HG03139 (cell line): ENCODE results near the gene CFAP57.
A peak's percentile ranks its signal among the peaks of the same experiment; 100 is the strongest.
"Not testable (repeated sequence)": the region's sequence is repeated elsewhere in the genome, so short reads cannot be mapped to it uniquely, and the experiment has no call there.

Experiments
- ATAC-seq: cut with Tn5 transposase; IDR thresholded peaks from one replicate; pipeline ENCODE4 v1.9.1; 2021; ENCODE audit not compliant: unreplicated experiment

Gene CFAP57

GRCh38 chr1:43172527-43172972, 420 bp downstream of the CFAP57 start:
- ATAC-seq: peak; percentile 56

GRCh38 chr1:43174873-43175272, 2.7 kb downstream of the CFAP57 start:
- ATAC-seq: no peak

- ATAC-seq: no peak
These were observed 5.6 kb downstream of the CFAP57 start for GRCh38 chr1:43177691-43178090.

- ATAC-seq: no peak
These were observed 12.3 kb downstream of the CFAP57 start for GRCh38 chr1:43184388-43184787.

GRCh38 chr1:43184995-43185394, 12.9 kb downstream of the CFAP57 start:
- ATAC-seq: no peak

- ATAC-seq: no peak
These were observed 16.0 kb downstream of the CFAP57 start for GRCh38 chr1:43188106-43188505.

GRCh38 chr1:43194509-43194908, 22.4 kb downstream of the CFAP57 start:
- no peak for ATAC-seq

- no peak for ATAC-seq
These were observed 25.4 kb downstream of the CFAP57 start for GRCh38 chr1:43197343-43198127.

GRCh38 chr1:43199093-43199726, 27.1 kb downstream of the CFAP57 start:
- no peak for ATAC-seq

GRCh38 chr1:43203859-43204258, 31.7 kb downstream of the CFAP57 start:
- ATAC-seq: no peak

- ATAC-seq: no peak
These were observed 32.3 kb downstream of the CFAP57 start for GRCh38 chr1:43204394-43204793.

- no peak for ATAC-seq
These were observed 33.5 kb downstream of the CFAP57 start for GRCh38 chr1:43205671-43206070.

- no peak for ATAC-seq
These were observed 34.6 kb downstream of the CFAP57 start for GRCh38 chr1:43206600-43207228.

- ATAC-seq: no peak
These were observed 35.2 kb downstream of the CFAP57 start for GRCh38 chr1:43207229-43207853.

GRCh38 chr1:43208277-43208676, 36.1 kb downstream of the CFAP57 start:
- not testable (repeated sequence) for ATAC-seq

GRCh38 chr1:43214501-43215444, 42.6 kb downstream of the CFAP57 start:
- no peak for ATAC-seq

- no peak for ATAC-seq
These were observed 45.6 kb downstream of the CFAP57 start for GRCh38 chr1:43217747-43218146.

- peak; percentile 60 for ATAC-seq
These were observed 49.0 kb downstream of the CFAP57 start for GRCh38 chr1:43220905-43221778.

- no peak for ATAC-seq
These were observed 49.7 kb downstream of the CFAP57 start for GRCh38 chr1:43221797-43222196.
